ENCODE measurements around the gene MGLL. TPM values are rescaled to one million over a fixed set of nuclear protein-coding genes. Genes with fewer than 3 reads are reported as not detected.

The MGLL gene
- total RNA-seq, 1 donor from 2014 or later, result 27.3 TPM

GRCh38 chr3:127747751-127748521 lies 74.4 kb downstream of the MGLL start:
- peaks cover 2% of the 10 kb centered on the region for H3K9me3 Mint-ChIP-seq (ENCODE audit: unreplicated experiment)
- Histone ChIP-seq H3K4me3 (ENCODE audit: insufficient read depth, low read depth, low read length) (no peak overlapping the region), H3K4me1 (ENCODE audit: insufficient read depth, low read length) (peaks cover 51% of the 10 kb centered on the region), H3K36me3 (ENCODE audit: insufficient read depth, low read length) (no peaks in the 10 kb centered on the region), H3K27me3 (ENCODE audit: insufficient read depth, low read length) (no peaks in the 10 kb centered on the region), H2AFZ (ENCODE audit: low read depth, low read length) (no peak overlapping the region), H3K4me2 (ENCODE audit: low read length) (peak overlapping the region; percentile 64), H4K20me1 (ENCODE audit: insufficient read depth, low read length) (no peaks in the 10 kb centered on the region), H3K9me3 (ENCODE audit: insufficient read depth, low read depth, low read length) (no peaks in the 10 kb centered on the region), H3K27ac (ENCODE audit: low read depth, low read length) (peak overlapping the region; percentile 64), H3K79me2 (ENCODE audit: insufficient read depth, low read length) (no peaks in the 10 kb centered on the region), H3K9ac (ENCODE audit: low read length) (peak overlapping the region; percentile 45)
- H3K4me3 Mint-ChIP-seq (ENCODE audit: unreplicated experiment), result no peak overlapping the region
- peak overlapping the region; percentile 29 for H3K27ac Mint-ChIP-seq (ENCODE audit: unreplicated experiment)
- peaks cover 5% of the 10 kb centered on the region for H3K36me3 Mint-ChIP-seq (ENCODE audit: low read depth, unreplicated experiment)
- TF ChIP-seq EZH2 (IDR thresholded peaks at IDR 0.05; ENCODE audit: insufficient read depth, low read length), result no peak
- no peak for TF ChIP-seq CTCF (IDR thresholded peaks at IDR 0.05; ENCODE audit: insufficient read depth, low read depth, low read length)
- H3K27me3 Mint-ChIP-seq (ENCODE audit: low read depth, unreplicated experiment), result no peaks in the 10 kb centered on the region
- DNase-seq (ENCODE audit: low read depth), result peak; percentile 87
- peaks cover 55% of the 10 kb centered on the region for H3K4me1 Mint-ChIP-seq (ENCODE audit: low read depth, unreplicated experiment)
- FAIRE-seq, result no peak

- peak overlapping the region; percentile 64 for H3K4me2 ChIP-seq (ENCODE audit: low read length)
- Mint-ChIP-seq H3K36me3 (ENCODE audit: low read depth, unreplicated experiment) (peaks cover 3% of the 10 kb centered on the region), H3K4me3 (ENCODE audit: unreplicated experiment) (no peak overlapping the region), H3K9me3 (ENCODE audit: unreplicated experiment) (peaks cover 2% of the 10 kb centered on the region), H3K27ac (ENCODE audit: unreplicated experiment) (no peak overlapping the region), H3K27me3 (ENCODE audit: low read depth, unreplicated experiment) (no peaks in the 10 kb centered on the region), H3K4me1 (ENCODE audit: low read depth, unreplicated experiment) (peaks cover 55% of the 10 kb centered on the region)
- no peak for TF ChIP-seq CTCF (IDR thresholded peaks at IDR 0.05; ENCODE audit: insufficient read depth, low read depth, low read length)
- no peak for TF ChIP-seq EZH2 (IDR thresholded peaks at IDR 0.05; ENCODE audit: insufficient read depth, low read length)
- no peaks in the 10 kb centered on the region for H3K27me3 ChIP-seq (ENCODE audit: insufficient read depth, low read length)
- H3K9ac ChIP-seq (ENCODE audit: low read length), result peak overlapping the region; percentile 45
- H3K4me3 ChIP-seq (ENCODE audit: insufficient read depth, low read depth, low read length), result no peak overlapping the region
- H3K9me3 ChIP-seq (ENCODE audit: insufficient read depth, low read depth, low read length), result no peaks in the 10 kb centered on the region
- no peaks in the 10 kb centered on the region for H4K20me1 ChIP-seq (ENCODE audit: insufficient read depth, low read length)
- FAIRE-seq (no peak), DNase-seq (ENCODE audit: low read depth) (no peak)
- no peak overlapping the region for H2AFZ ChIP-seq (ENCODE audit: low read depth, low read length)
- H3K79me2 ChIP-seq (ENCODE audit: insufficient read depth, low read length), result no peaks in the 10 kb centered on the region
- no peaks in the 10 kb centered on the region for H3K36me3 ChIP-seq (ENCODE audit: insufficient read depth, low read length)
- H3K27ac ChIP-seq (ENCODE audit: low read depth, low read length), result no peak overlapping the region
- peaks cover 51% of the 10 kb centered on the region for H3K4me1 ChIP-seq (ENCODE audit: insufficient read depth, low read length)
Measured at GRCh38 chr3:127747066-127747465, 75.2 kb downstream of the MGLL start.
